NB4 (cell line): ENCODE measurements around the gene ARF4.

Experiments
- CTCF ChIP-seq: IDR thresholded peaks from one replicate; pipeline ENCODE4 v1.5.1; 2012; ENCODE audit warnings: low read depth, low read length
- MAX ChIP-seq: IDR thresholded peaks from 2 replicates; pipeline ENCODE4 v1.6.1; 2011; ENCODE audit warnings: low read depth, low read length
- MYC ChIP-seq: IDR thresholded peaks from 2 replicates; pipeline ENCODE4 v1.6.1; 2011; ENCODE audit warnings: low read depth, low read length
- POLR2A ChIP-seq: IDR thresholded peaks from 2 replicates; pipeline ENCODE4 v1.6.1; 2011; ENCODE audit warnings: mild to moderate bottlenecking; ENCODE audit not compliant: insufficient read length; ENCODE audit errors: extremely low read depth

- TF ChIP-seq CTCF = no peak
- TF ChIP-seq POLR2A = no peak
- no peak for TF ChIP-seq MAX
- no peak for TF ChIP-seq MYC
These were observed 51.4 kb downstream of the ARF4 start for GRCh38 chr3:57545636-57546268.
